HG02870 (cell line): ENCODE measurements around the gene TMEM132C.

Experiments used
- ATAC-seq: cut with Tn5 transposase; IDR thresholded peaks from one replicate; pipeline ENCODE4 v1.9.1; 2021; ENCODE audit warnings: mild to moderate bottlenecking, moderate library complexity; ENCODE audit not compliant: unreplicated experiment

TMEM132C gene

GRCh38 chr12:128745772-128746689, 479.1 kb downstream of the TMEM132C start:
- ATAC-seq, result no peak

- no peak for ATAC-seq
Observed at GRCh38 chr12:128747441-128747840, 480.5 kb downstream of the TMEM132C start.

- ATAC-seq, result no peak
Observed at GRCh38 chr12:128752386-128752785, 485.4 kb downstream of the TMEM132C start.

- ATAC-seq, result no peak
Observed at GRCh38 chr12:128753438-128753837, 486.5 kb downstream of the TMEM132C start.

- no peak for ATAC-seq
Observed at GRCh38 chr12:128754275-128754674, 487.3 kb downstream of the TMEM132C start.

- ATAC-seq, result no peak
Observed at GRCh38 chr12:128755566-128755965, 488.6 kb downstream of the TMEM132C start.
